Measurements from ENCODE around the gene TERT.
"Not testable (repeated sequence)": the region's sequence is repeated elsewhere in the genome, so short reads cannot be mapped to it uniquely, and the experiment has no call there.

Gene TERT

DNA sequence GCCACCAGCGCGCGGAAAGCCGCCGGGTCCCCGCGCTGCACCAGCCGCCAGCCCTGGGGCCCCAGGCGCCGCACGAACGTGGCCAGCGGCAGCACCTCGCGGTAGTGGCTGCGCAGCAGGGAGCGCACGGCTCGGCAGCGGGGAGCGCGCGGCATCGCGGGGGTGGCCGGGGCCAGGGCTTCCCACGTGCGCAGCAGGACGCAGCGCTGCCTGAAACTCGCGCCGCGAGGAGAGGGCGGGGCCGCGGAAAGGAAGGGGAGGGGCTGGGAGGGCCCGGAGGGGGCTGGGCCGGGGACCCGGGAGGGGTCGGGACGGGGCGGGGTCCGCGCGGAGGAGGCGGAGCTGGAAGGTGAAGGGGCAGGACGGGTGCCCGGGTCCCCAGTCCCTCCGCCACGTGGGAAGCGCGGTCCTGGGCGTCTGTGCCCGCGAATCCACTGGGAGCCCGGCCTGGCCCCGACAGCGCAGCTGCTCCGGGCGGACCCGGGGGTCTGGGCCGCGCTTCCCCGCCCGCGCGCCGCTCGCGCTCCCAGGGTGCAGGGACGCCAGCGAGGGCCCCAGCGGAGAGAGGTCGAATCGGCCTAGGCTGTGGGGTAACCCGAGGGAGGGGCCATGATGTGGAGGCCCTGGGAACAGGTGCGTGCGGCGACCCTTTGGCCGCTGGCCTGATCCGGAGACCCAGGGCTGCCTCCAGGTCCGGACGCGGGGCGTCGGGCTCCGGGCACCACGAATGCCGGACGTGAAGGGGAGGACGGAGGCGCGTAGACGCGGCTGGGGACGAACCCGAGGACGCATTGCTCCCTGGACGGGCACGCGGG lies at the start of gene TERT:
Gene TERT (minus strand): TSS at position 234 of the 815 bp plus-strand sequence. CDS start 79 bp downstream, at position 155.
- peak; percentile 81 to 90 for DNase-seq (ENCODE audit: low read depth in 2 of 2)

GRCh38 chr5:1343931-1344901 lies 49.3 kb upstream of the TERT start:
- DNase-seq (ENCODE audit: low read depth in 2 of 2) = peak in 1 of 2 experiments; percentile 14

GRCh38 chr5:1343315-1343751 lies 48.5 kb upstream of the TERT start:
- DNase-seq (ENCODE audit: low read depth in 2 of 2) = no peak

DNA sequence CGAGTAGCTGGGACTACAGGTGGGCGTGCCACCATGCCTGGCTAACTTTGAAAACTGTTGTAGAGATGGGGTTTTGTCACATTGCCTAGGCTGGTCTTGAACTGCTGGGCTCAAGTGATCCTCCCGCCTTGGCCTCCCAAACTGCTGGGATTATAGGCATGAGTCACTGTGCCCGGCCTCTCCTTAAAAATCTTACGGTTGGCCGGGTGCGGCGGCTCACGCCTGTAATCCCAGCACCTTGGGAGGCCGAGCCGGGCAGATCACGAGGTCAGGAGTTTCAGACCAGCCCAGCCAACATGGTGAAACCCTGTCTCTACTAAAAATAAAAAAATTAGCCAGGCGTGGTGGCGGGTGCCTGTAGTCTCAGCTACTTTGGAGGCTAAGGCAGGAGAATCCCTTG lies 47.8 kb upstream of the TERT start:
- not testable (repeated sequence) for DNase-seq (ENCODE audit: low read depth in 2 of 2)

GRCh38 chr5:1342268-1342667 lies 47.4 kb upstream of the TERT start:
- no peak for DNase-seq (ENCODE audit: low read depth in 2 of 2)

- no peak for DNase-seq (ENCODE audit: low read depth in 2 of 2)
These were observed 47.0 kb upstream of the TERT start for GRCh38 chr5:1341863-1342262.

- not testable (repeated sequence) for DNase-seq (ENCODE audit: low read depth in 2 of 2)
These were observed 44.9 kb upstream of the TERT start for GRCh38 chr5:1339818-1340210.

DNA sequence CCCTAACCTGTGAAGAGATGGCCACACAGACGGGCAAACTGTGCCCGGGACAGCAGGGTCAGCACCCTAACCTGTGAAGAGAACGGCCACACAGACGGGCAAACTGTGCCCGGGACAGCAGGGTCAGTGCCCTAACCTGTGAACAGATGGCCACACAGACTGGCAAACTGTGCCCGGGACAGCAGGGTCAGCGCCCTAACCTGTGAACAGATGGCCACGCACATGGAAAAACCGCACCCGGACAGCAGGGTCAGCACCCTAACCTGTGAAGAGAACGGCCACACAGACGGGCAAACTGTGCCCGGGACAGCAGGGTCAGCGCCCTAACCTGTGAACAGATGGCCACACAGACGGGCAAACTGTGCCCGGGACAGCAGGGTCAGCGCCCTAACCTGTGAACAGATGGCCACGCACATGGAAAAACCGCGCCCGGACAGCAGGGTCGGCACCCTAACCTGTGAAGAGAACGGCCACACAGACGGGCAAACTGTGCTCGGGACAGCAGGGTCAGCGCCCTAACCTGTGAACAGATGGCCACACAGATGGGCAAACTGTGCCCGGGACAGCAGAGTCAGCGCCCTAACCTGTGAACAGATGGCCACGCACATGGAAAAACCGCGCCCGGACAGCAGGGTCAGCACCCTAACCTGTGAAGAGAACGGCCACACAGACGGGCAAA lies 44.4 kb upstream of the TERT start:
- DNase-seq (ENCODE audit: low read depth in 2 of 2) = not testable (repeated sequence)

GRCh38 chr5:1338506-1339070 lies 43.7 kb upstream of the TERT start:
- DNase-seq (ENCODE audit: low read depth in 2 of 2) = no peak

DNA sequence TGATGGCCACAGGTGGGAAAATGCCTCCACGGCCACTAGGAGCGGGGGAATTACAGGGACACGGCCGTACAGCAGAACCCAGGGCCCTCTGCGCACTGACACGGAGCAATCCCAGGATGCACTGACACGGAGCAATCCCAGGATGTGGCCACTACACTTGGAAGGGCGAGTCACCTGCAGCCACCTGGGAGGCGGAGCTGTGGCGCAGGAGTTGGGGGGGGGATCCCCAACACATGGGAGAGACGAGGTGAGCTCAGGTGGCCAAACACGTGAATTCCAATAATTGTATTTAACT lies 43.3 kb upstream of the TERT start:
- DNase-seq (ENCODE audit: low read depth in 2 of 2) = no peak

- no peak for DNase-seq (ENCODE audit: low read depth in 2 of 2)
These were observed 42.8 kb upstream of the TERT start for GRCh38 chr5:1337489-1338195.

- no peak for DNase-seq (ENCODE audit: low read depth in 2 of 2)
These were observed 42.1 kb upstream of the TERT start for GRCh38 chr5:1336749-1337488.

- no peak for DNase-seq (ENCODE audit: low read depth in 2 of 2)
These were observed 41.3 kb upstream of the TERT start for GRCh38 chr5:1336106-1336561.

DNA sequence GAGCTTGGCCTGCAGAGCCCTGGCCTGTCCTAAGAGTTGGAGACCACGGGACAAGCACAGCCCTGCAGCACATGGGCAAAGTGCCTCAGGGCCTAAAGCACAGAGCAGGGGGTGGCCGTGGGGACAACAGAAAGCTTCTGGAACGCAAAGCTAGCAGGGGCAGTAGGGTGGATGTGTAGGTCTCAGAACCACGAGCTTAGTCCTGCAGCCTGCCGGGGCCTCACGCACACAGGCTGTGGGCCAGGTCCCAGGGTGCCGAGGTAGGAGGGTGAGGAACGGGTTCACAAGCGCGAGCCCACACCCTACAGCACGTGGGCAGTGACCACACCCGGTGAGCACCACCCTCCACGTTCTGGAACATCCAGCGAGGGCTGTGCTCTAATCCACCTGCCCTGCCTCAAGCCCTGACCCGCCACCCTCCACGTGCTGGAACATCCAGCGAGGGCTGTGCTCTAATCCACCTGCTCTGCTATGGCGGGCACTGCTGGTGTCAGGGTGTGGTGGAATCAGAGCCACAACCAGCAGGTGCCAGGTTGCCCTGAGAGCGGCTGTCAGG lies 40.8 kb upstream of the TERT start:
- DNase-seq (ENCODE audit: low read depth in 2 of 2) = no peak

DNA sequence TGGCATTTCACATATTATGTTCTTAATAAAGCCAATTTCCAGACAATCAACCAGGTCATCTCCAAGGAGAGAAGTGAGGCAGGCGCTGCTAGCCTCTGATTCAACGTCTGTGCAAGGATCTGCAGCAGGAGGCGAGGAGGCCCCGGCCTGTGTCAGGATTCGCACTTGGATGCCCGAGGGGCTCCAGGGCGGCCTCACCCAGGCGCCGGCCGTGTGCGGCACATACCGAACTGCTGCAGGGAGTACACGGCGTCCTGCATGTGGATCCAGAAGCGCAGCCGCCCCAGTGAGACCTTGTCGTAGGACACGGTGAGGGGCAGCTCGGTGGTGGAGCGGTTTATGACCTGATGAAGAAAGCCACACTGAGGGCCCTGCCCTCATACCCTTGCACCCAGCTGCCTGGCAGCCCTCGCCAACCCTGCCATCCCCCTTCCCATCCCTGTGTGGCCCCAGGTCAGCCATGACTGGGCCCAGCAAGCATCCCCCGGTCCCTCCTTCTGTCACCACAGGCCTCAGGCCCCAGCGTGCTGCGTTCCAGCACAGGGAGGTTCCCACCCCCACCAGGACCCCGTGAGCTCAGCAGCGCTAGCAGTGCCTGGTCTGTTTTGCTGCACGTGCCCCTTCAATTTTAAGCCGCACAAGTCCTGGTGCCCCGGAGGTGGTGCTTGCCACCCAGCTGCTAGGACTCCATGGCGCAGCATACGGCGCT lies 40.1 kb upstream of the TERT start:
- no peak for DNase-seq (ENCODE audit: low read depth in 2 of 2)

GRCh38 chr5:1333986-1334385 lies 39.1 kb upstream of the TERT start:
- no peak for DNase-seq (ENCODE audit: low read depth in 2 of 2)

DNA sequence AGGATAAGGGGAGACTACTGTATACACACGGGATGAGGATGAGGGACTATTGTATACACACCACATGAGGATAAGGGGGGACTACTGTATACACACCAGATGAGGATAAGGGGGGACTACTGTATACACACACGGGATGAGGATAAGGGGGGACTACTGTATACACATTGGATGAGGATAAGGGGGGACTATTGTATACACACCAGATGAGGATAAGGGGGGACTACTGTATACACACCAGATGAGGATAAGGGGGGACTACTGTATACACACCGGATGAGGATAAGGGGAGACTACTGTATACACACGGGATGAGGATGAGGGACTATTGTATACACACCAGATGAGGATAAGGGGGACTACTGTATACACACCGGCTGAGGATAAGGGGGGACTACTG lies 38.4 kb upstream of the TERT start:
- not testable (repeated sequence) for DNase-seq (ENCODE audit: low read depth in 2 of 2)

DNA sequence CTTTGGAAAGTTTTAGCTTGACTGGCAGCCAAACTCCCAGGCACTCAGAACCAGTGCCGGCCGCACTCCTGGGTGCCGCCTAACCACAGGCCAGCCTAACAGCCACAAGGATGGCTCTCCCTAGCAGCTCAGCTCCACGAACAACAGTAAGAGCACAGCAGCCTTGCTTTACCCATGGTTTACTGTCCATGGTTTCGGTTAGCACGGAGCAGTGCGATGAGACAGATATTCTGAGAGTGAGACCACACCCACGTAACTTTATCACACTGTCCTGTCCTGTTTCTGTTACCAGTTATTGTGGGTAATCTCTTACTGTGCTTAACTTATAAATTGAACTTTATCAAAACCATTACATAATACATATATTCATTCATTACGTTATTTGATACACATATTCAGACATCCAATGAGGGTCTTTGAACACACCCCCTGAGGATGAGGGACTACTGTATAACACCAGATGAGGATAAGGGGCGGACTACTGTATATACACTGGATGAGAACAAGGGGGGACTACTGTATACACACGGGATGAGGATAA lies 37.7 kb upstream of the TERT start:
- no peak for DNase-seq (ENCODE audit: low read depth in 2 of 2)

DNA sequence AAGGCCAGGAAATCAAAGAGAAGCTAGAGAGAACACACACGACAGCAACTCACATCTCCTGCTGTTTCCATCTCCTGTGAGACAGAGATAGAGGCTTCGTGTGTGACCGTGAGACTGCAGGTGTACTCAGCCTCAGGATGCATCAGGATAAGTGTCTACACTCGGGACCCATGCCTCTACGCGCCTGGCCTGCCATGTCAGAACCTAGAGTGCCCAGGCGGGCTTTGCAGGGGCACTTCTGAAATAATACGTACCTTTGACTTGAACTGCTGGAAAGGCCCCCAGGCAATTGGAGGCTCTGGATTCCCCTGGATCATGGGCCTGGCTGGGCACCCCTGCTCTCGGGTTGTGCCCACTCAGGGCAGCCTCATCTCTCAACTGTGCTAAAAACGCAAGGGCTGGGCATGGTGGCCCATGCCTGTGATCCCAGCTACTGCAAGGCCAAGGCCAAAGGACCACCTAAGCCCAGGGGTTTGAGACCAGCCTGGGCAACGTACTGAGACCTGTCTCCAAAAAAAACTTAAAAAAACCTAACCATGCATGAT lies 37.1 kb upstream of the TERT start:
- no peak for DNase-seq (ENCODE audit: low read depth in 2 of 2)
